Gastrocnemius medialis (tissue), 4 donors: ENCODE measurements around the gene NDC1.

Experiments
- CTCF ChIP-seq, 5 experiments: fragments of 450-650 bp in 3 of 5; fragments of 200-600 bp in 2 of 5; sonication (generic) in 2 of 5; IDR thresholded peaks in 4 of 5; conservative IDR thresholded peaks in 1 of 5; 1 replicate in 4 of 5; 2 replicates in 1 of 5; pipeline ENCODE4 v1.5.1; 2016 to 2019; ENCODE audit warnings: antibody characterized with exemption in 5 of 5, mild to moderate bottlenecking in 3 of 5, moderate library complexity in 3 of 5
- POLR2A ChIP-seq, 2 donors: fragments of 450-650 bp; IDR thresholded peaks; one replicate each; pipeline ENCODE4 v1.6.1; 2017; ENCODE audit warnings: antibody characterized with exemption in 2 of 2, mild to moderate bottlenecking in 2 of 2, moderate library complexity in 2 of 2

GRCh38 chr1:53781654-53782053 is 56.4 kb downstream of the NDC1 start:
- TF ChIP-seq CTCF (IDR thresholded peaks at IDR 0.05 in 4 of 5, conservative IDR thresholded peaks at IDR 0.05 in 1 of 5) (no peak), POLR2A (IDR thresholded peaks at IDR 0.05) (no peak)
